Psoas muscle (tissue), 8 donors: ENCODE data around the gene LIMK2. TPM values are rescaled to one million over a fixed set of nuclear protein-coding genes. Genes with fewer than 3 reads are reported as not detected.

Experiments
- ATAC-seq, 4 donors: fragments of 200-7000 bp; cut with Tn5 transposase; one replicate each; pipeline ENCODE4 v1.9.1; 2020; ENCODE audit warnings: moderate library complexity in 3 of 4, mild to moderate bottlenecking in 2 of 4
- DNase-seq, 2 donors: peaks; one replicate each; pipeline ENCODE4 v3.0.0-alpha.2; 2020
- H3K27ac ChIP-seq: fragments of 200-600 bp; one replicate; pipeline ENCODE4 v1.8.0; 2022
- H3K27me3 ChIP-seq, 3 donors: fragments of 200-600 bp in 1 of 3; one replicate each; pipeline versions ENCODE4 v1.6.1 to v1.8.0; 2013 to 2022; ENCODE audit warnings: low read length in 2 of 3, mild to moderate bottlenecking in 2 of 3, moderate library complexity in 1 of 3; ENCODE audit not compliant: insufficient read depth in 3 of 3
- H3K36me3 ChIP-seq, 2 donors: fragments of 200-600 bp in 1 of 2; one replicate each; pipeline versions ENCODE4 v1.6.1 to v1.8.0; 2013 to 2022; ENCODE audit warnings: low read depth in 1 of 2, mild to moderate bottlenecking in 1 of 2, moderate library complexity in 1 of 2; ENCODE audit not compliant: insufficient read depth in 1 of 2
- H3K4me1 ChIP-seq: fragments of 200-600 bp; one replicate; pipeline ENCODE4 v1.8.0; 2022
- H3K4me3 ChIP-seq: fragments of 200-600 bp; one replicate; pipeline ENCODE4 v1.8.0; 2022; ENCODE audit warnings: mild to moderate bottlenecking
- H3K9me3 ChIP-seq: fragments of 200-600 bp; one replicate; pipeline ENCODE4 v1.8.0; 2022
- WGBS, 3 donors: extraction: QIAGEN DNeasy Blood & Tissue Kit; methylation state at CpG; one replicate each; pipeline versions ENCODE4 v1.1.6 to v1.1.7; 2013; 5-methylcytosine and 5-hydroxymethylcytosine counted together
- intact Hi-C, 2 donors: fragments of 100-400 bp; cut with DNase I; formaldehyde crosslinking; loops; one replicate each; pipeline versions ENCODE4 v1.11.0 to v1.14.2; 2022
- polyA plus RNA-seq, 3 donors: library from polyadenylated mRNA; stranded (reverse); fragments of 200-250 nt; gene quantifications; one replicate each; pipeline ENCODE4 v1.2.3, GENCODE V29; 2013
- total RNA-seq, 4 donors: library from RNA; stranded (reverse); fragmentation: NEBNext Ultra II Directional in 2 of 4; extraction: Animal tissue kit (Norgen Biotek cat#: 25700) in 2 of 4; gene quantifications; one replicate each; pipeline versions ENCODE4 v1.2.1 to v1.2.4, GENCODE V29; 2021 to 2023
- TF ChIP-seq, protein P1 (sequence below): fragments of 200-600 bp; IDR thresholded peaks from one replicate; pipeline ENCODE4 v1.8.0; 2022; ENCODE audit warnings: antibody characterized with exemption
- donor health status: healthy with polysubstance abuse.
- donor health status: DM: no; HTN: no; CAD: no; lungs with moderate emphysema.
- donor health status: Bipolar disorder and iron deficiency.
- donor health status: healthy.
- donor health status: DM: yes; HTN: yes; CAD: no.
- donor health status: DM: no; HTN: no; CAD: no.
- donor health status: DM: no; HTN: no; CAD: no.
- donor health status: DM: yes; HTN: yes; CAD: no.

Gene LIMK2
- total and polyA plus RNA-seq, 7 donors = 4.0 to 73.5 (median 12.5) TPM

DNA sequence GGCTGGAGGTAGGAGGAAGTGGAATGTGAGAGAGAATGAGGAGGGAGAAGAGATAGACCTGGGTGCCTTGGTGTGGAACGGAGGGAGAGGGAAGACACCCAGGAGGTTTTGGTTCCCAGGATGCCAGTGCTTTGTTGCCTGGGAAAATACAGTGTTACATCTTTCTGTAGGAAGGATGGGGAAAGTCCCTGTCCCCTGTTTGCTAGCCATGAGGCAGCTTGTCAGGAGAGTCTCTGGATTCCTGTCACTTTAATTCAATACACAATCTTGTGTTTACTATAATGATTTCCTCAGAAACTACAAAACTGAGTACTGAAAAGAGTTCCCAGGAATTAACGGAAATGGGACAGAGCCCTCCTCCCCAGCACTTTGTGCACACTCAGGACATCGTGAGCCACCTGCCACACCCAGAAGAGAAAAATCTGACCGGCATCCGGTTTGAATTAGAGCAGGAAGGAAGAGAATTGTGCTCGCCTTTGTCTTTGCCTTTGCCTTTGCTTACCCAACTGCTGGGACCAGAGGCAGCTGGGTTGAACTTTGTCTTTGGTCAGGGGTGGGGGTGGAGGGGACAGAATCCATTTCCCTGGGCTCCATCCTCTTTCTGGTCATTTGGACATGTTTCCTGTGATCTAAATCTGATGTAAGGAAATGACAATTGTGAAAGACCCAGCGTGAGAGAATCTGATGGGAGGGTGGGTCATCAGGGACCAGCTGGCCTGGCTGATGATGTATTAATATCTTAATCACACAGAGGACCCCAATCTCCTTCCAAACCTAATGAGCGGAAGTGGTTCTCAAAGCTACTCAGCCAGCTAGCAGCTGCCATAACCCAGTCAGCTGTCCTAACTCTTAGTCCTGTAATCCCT is 1.3 kb upstream of the LIMK2 start:
- H3K27me3 ChIP-seq = no peaks in the 10 kb centered on the region
- no peak for DNase-seq
- peak overlapping the region; percentile 96 for H3K4me3 ChIP-seq
- WGBS, 3 donors = 60 to 62% (median 61%) methylated on average over 8 of the region's 8 CpGs
- TF ChIP-seq, protein P1, sequence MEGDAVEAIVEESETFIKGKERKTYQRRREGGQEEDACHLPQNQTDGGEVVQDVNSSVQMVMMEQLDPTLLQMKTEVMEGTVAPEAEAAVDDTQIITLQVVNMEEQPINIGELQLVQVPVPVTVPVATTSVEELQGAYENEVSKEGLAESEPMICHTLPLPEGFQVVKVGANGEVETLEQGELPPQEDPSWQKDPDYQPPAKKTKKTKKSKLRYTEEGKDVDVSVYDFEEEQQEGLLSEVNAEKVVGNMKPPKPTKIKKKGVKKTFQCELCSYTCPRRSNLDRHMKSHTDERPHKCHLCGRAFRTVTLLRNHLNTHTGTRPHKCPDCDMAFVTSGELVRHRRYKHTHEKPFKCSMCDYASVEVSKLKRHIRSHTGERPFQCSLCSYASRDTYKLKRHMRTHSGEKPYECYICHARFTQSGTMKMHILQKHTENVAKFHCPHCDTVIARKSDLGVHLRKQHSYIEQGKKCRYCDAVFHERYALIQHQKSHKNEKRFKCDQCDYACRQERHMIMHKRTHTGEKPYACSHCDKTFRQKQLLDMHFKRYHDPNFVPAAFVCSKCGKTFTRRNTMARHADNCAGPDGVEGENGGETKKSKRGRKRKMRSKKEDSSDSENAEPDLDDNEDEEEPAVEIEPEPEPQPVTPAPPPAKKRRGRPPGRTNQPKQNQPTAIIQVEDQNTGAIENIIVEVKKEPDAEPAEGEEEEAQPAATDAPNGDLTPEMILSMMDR = no peak
- ATAC-seq = no peak
- no peaks in the 10 kb centered on the region for H3K9me3 ChIP-seq
- peak overlapping the region; percentile 85 for H3K27ac ChIP-seq
- peaks cover 0 to 15% of the 10 kb centered on the region in 2 donors for H3K36me3 ChIP-seq
- peaks cover 14% of the 10 kb centered on the region for H3K4me1 ChIP-seq
- intact Hi-C loops = loop anchor here (5.0 kb wide), 2 partner anchors 48 to 62 kb away; partner anchors contain the start of gene RNF185 (in 2 of the 2)

DNA sequence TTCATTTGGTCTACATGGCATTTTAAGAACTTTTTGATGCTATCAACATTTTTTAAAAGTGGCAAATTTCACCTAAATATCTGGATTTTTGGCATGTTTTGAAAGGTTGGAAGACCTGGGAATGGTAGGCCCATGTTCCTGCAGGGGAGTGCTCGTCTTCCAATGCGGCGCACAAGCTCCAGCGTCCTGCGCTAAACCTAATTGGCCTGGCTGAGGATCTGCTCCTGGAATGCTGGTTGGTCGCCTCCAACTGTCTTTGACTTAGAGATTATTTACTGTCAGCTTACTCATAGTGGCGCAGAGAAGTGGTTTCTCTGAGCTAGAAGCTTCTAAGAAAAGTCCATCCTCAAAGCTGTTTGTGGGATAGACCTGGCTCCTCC is 626 bp upstream of the LIMK2 start:
- no peak for DNase-seq
- TF ChIP-seq, protein P1 = no peak
- no peaks in the 10 kb centered on the region for H3K27me3 ChIP-seq
- no peaks in the 10 kb centered on the region for H3K9me3 ChIP-seq
- peaks cover 14% of the 10 kb centered on the region for H3K4me1 ChIP-seq
- H3K4me3 ChIP-seq = peak overlapping the region; percentile 96
- H3K36me3 ChIP-seq = peaks cover 0 to 8% of the 10 kb centered on the region in 2 donors
- peak in 1 of 4 donors; percentile 14 for ATAC-seq
- peak overlapping the region; percentile 85 for H3K27ac ChIP-seq
- WGBS, 3 donors = 74 to 77% (median 76%) methylated on average over 7 of the region's 7 CpGs
- intact Hi-C loops = loop anchor here (5.0 kb wide), 2 partner anchors 49 to 61 kb away; partner anchors contain the start of gene RNF185 (in 2 of the 2)

DNA sequence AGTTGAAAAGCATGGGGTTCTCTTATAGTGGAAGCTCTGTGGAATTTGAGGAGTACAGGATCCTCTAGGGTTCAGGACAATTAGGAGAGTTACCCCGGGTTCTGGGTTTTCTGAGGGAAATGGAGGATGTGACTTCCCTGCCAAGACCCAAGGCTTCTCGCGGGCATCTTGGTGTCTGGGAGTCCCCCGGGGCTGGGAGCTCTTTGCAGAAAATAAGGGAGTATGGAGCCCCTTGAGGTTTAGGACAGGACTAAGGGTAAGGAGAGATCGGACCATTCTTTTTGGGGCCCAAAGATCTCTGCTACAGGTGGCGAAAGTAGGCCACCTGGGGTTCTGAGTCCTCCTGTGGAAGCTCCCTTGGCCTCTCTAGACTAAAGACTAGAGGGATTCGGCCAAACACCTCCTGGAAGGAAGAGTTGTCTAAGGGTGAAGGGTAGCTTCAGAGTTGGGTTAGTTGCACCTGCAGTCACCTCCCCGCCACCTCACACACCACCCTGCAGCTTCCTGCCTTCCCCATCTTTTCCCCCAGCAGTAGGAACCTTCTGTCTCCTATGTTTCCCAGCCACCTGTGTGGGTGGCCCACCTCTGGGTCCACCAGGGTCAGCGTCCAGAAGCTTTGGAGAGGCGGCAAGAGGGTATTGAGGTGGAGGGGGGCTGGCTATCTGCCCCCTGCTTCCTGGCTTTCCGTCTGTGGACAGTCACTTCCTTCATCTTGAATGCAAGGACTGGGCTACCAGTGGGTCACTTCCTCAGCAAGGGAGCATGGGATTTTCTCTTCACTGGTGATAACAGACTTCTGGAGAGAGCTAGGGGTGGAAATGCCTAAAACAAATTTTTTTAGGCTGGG is 908 bp downstream of the LIMK2 start:
- 39 to 48% (median 41%) methylated on average over 11 of the region's 11 CpGs for WGBS, 3 donors
- ATAC-seq (no peak), DNase-seq (no peak)
- TF ChIP-seq, protein P1 = no peak
- peaks cover 0 to 7% of the 10 kb centered on the region in 2 donors for H3K36me3 ChIP-seq
- H3K27ac ChIP-seq = peak overlapping the region; percentile 85
- H3K27me3 ChIP-seq = no peaks in the 10 kb centered on the region
- intact Hi-C loops = loop anchor here (2.0 to 5.0 kb wide), 3 partner anchors 18 to 59 kb away; partner anchors contain the start of gene RNF185 (in 2 of the 2)
- no peaks in the 10 kb centered on the region for H3K9me3 ChIP-seq
- H3K4me3 ChIP-seq = peak overlapping the region; percentile 96
- peaks cover 22% of the 10 kb centered on the region for H3K4me1 ChIP-seq

DNA sequence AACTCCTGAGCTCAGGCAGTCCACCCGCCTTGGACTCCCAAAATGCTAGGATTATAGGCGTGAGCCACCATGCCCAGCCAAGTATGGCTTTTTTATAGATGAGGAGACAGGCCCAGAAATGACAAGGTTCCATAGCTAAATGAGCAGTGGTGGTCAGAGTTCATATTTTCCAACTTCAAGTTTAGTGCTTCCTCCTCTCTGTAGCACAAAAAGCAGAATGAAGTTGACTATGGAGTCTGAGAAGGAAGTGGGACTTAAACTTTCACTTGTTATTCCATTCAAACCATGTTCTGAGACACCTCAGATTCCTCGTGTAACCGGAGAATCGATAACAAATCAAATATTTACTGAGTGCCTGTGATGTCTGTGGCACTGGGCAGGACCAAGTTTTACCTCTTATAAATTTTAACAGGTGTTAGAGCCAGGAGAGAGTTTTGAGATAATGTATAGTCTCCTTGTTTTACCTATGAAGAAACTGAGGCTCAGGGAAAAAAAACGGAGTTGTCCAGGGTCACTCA is 3.0 kb downstream of the LIMK2 start:
- TF ChIP-seq, protein P1 = no peak
- H3K27ac ChIP-seq = no peak overlapping the region
- intact Hi-C loops = no loop called here
- H3K4me1 ChIP-seq = peaks cover 26% of the 10 kb centered on the region
- H3K9me3 ChIP-seq = no peaks in the 10 kb centered on the region
- no peak for ATAC-seq
- H3K27me3 ChIP-seq = no peaks in the 10 kb centered on the region
- DNase-seq = no peak
- peaks cover 0 to 7% of the 10 kb centered on the region in 2 donors for H3K36me3 ChIP-seq
- 86 to 89% (median 86%) methylated on average over 6 of the region's 6 CpGs for WGBS, 3 donors
- no peak overlapping the region for H3K4me3 ChIP-seq
